ENCODE data around the gene CALML3. TPM values are rescaled to one million over a fixed set of nuclear protein-coding genes. Genes with fewer than 3 reads are reported as not detected.

The CALML3 gene
- total RNA-seq, 2 experiments from 2014 or later: not detected

DNA sequence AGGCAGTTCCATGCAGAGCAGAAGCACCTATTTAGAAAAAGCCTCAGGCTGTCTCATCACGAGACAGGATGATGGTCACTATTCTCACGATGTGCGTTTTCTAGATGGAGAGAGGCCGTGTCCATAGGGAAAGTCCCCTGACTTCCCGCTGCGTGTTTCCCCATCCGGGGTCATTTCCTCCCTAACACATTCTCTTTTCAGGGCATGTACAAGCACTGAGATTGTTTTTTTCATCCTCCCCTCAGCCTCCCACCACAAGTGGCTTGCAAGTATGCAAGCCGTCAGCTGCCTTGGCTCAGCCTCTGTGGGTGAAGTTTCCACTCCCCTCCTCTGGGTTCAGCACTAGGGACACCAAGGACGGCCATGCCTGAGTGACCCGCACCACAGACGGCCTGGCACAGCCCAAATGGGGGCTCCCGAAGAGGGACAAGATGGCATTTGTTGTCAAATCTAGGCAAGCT lies 22.7 kb upstream of the CALML3 start:
- BruUV-seq (replicated peaks): no TSS peak

DNA sequence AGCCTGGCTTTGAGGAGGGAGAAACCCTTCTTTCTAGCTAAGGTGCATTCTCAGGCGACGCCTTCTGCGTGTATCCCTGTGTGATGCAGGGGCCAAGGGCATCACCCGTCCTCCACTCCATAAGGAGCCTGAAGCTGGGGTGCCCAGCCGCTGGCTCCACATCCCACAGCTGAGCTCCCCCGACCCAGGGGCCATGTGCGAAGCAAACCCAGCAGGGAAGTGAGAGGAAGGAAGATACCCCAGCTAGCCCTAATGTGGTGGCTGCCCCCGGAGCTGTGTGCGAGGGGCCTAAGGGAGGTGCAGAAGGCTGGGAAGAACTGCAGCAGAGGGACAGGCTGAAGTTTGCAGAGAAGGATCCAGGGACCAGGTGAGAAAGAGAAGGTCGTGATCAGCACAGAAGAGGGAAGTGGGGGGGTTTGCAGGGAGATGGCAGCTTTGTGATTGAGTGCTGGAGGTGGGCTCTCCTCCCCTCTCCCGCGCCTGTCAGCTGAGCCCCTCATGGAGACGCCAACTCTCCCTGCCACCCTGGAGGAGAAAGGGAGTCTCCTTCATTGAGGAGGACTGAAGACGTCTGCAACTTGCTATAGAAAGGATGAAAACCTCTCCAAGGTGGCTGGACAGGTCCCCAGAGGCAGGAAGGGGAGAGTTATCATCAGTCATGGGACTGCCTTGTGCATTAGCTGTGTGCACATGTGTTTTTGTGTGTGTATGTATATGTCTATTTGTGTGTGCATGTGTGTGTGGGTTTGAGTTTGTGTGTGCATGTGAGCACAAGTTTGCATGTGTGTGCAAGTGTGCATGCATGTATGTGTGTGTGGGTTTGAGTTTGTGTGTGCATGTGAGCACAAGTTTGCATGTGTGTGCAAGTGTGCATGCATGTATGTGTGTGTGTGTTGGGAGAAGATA lies 21.9 kb upstream of the CALML3 start:
- POLR2A ChIA-PET: interaction anchor here (0.6 to 1.5 kb wide), 2 partner anchors 120 to 763 kb away, joined by 3 read pairs; no protein-coding TSS in a partner anchor
- Histone ChIP-seq H2AFZ (ENCODE audit: low read length) (no peak overlapping the region), H3K9me3 (ENCODE audit: low read length) (no peaks in the 10 kb centered on the region), H3K27ac (ENCODE audit: low read depth, low read length, poor library complexity, severe bottlenecking) (no peak overlapping the region), H3K4me2 (ENCODE audit: low read length) (no peak overlapping the region), H3K36me3 (ENCODE audit: insufficient read depth, low read length) (no peaks in the 10 kb centered on the region), H3K79me2 (ENCODE audit: insufficient read depth, low read depth, low read length) (no peaks in the 10 kb centered on the region), H3K4me3 (ENCODE audit: low read depth, low read length, poor library complexity, severe bottlenecking) (no peak overlapping the region), H3K4me1 (ENCODE audit: insufficient read depth, low read length, poor library complexity, severe bottlenecking) (no peaks in the 10 kb centered on the region), H4K20me1 (ENCODE audit: insufficient read depth, low read length) (no peaks in the 10 kb centered on the region), H3K9me2 (ENCODE audit: insufficient read depth, low read length) (no peaks in the 10 kb centered on the region)
- TF ChIP-seq EZH2phosphoT487 (IDR thresholded peaks at IDR 0.05; ENCODE audit: borderline replicate concordance, low read depth, low read length): no peak
- TF ChIP-seq, protein P1, sequence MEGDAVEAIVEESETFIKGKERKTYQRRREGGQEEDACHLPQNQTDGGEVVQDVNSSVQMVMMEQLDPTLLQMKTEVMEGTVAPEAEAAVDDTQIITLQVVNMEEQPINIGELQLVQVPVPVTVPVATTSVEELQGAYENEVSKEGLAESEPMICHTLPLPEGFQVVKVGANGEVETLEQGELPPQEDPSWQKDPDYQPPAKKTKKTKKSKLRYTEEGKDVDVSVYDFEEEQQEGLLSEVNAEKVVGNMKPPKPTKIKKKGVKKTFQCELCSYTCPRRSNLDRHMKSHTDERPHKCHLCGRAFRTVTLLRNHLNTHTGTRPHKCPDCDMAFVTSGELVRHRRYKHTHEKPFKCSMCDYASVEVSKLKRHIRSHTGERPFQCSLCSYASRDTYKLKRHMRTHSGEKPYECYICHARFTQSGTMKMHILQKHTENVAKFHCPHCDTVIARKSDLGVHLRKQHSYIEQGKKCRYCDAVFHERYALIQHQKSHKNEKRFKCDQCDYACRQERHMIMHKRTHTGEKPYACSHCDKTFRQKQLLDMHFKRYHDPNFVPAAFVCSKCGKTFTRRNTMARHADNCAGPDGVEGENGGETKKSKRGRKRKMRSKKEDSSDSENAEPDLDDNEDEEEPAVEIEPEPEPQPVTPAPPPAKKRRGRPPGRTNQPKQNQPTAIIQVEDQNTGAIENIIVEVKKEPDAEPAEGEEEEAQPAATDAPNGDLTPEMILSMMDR (conservative IDR thresholded peaks at IDR 0.05; ENCODE audit: low read length): no peak
- no TSS peak for BruUV-seq (replicated peaks)
- intact Hi-C loops (cut with micrococcal nuclease; ENCODE audit: unreplicated experiment): no loop called here
- CTCF ChIA-PET (ENCODE audit: unreplicated experiment): no interaction called here
- no peak for DNase-seq (ENCODE audit: low spot score)

More for the DNA sequence above, 22.7 kb upstream of the CALML3 start:
- POLR2A ChIA-PET: interaction anchor here (1.1 to 1.5 kb wide), 2 partner anchors 11 to 121 kb away, joined by 3 read pairs; no protein-coding TSS in a partner anchor
- no peak overlapping the region for H2AFZ ChIP-seq (ENCODE audit: low read length)
- intact Hi-C loops (cut with micrococcal nuclease; ENCODE audit: unreplicated experiment): no loop called here
- no peaks in the 10 kb centered on the region for H3K9me2 ChIP-seq (ENCODE audit: insufficient read depth, low read length)
- H3K4me3 ChIP-seq (ENCODE audit: low read depth, low read length, poor library complexity, severe bottlenecking): no peak overlapping the region
- H3K4me1 ChIP-seq (ENCODE audit: insufficient read depth, low read length, poor library complexity, severe bottlenecking): no peaks in the 10 kb centered on the region
- DNase-seq (ENCODE audit: low spot score): no peak
- CTCF ChIA-PET (ENCODE audit: unreplicated experiment): interaction anchor here (1.0 kb wide), 1 partner anchor 11 kb away, joined by 3 read pairs; no protein-coding TSS in a partner anchor
- no peak overlapping the region for H3K4me2 ChIP-seq (ENCODE audit: low read length)
- H3K36me3 ChIP-seq (ENCODE audit: insufficient read depth, low read length): no peaks in the 10 kb centered on the region
- no peaks in the 10 kb centered on the region for H3K9me3 ChIP-seq (ENCODE audit: low read length)
- no peaks in the 10 kb centered on the region for H4K20me1 ChIP-seq (ENCODE audit: insufficient read depth, low read length)
- H3K79me2 ChIP-seq (ENCODE audit: insufficient read depth, low read depth, low read length): no peaks in the 10 kb centered on the region
- no peak for TF ChIP-seq EZH2phosphoT487 (IDR thresholded peaks at IDR 0.05; ENCODE audit: borderline replicate concordance, low read depth, low read length)
- TF ChIP-seq, protein P1 (conservative IDR thresholded peaks at IDR 0.05; ENCODE audit: low read length): no peak
- H3K27ac ChIP-seq (ENCODE audit: low read depth, low read length, poor library complexity, severe bottlenecking): no peak overlapping the region

DNA sequence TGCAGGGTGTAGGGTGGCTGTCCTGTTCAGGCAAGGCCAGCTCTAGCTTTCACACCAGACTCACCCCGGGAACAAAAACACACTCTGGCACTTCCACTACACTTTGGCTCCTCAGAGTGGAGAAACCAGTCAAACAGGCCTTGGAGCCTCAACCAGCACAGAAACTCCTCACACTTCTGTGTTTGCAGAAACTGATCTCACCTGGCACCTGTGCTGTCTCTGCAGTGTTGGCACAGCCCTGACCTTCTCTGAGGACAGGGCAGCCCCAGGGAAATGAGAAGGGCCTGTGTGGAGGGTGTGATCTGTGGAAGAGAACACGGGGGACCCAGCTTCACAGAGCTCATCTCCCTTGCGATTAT lies 21.3 kb upstream of the CALML3 start:
- H3K9me2 ChIP-seq (ENCODE audit: insufficient read depth, low read length): no peaks in the 10 kb centered on the region
- no peaks in the 10 kb centered on the region for H3K9me3 ChIP-seq (ENCODE audit: low read length)
- BruUV-seq (replicated peaks): no TSS peak
- no peak overlapping the region for H3K4me3 ChIP-seq (ENCODE audit: low read depth, low read length, poor library complexity, severe bottlenecking)
- H3K4me2 ChIP-seq (ENCODE audit: low read length): no peak overlapping the region
- H3K4me1 ChIP-seq (ENCODE audit: insufficient read depth, low read length, poor library complexity, severe bottlenecking): no peaks in the 10 kb centered on the region
- no peak overlapping the region for H3K27ac ChIP-seq (ENCODE audit: low read depth, low read length, poor library complexity, severe bottlenecking)
- no peaks in the 10 kb centered on the region for H4K20me1 ChIP-seq (ENCODE audit: insufficient read depth, low read length)
- H2AFZ ChIP-seq (ENCODE audit: low read length): no peak overlapping the region
- intact Hi-C loops (cut with micrococcal nuclease; ENCODE audit: unreplicated experiment): no loop called here
- H3K36me3 ChIP-seq (ENCODE audit: insufficient read depth, low read length): no peaks in the 10 kb centered on the region
- ChIA-PET POLR2A (interaction anchor here (0.6 kb wide), 1 partner anchor 762 kb away, joined by 3 read pairs; no protein-coding TSS in a partner anchor), CTCF (ENCODE audit: unreplicated experiment) (no interaction called here)
- TF ChIP-seq, protein P1 (conservative IDR thresholded peaks at IDR 0.05; ENCODE audit: low read length): no peak
- no peak for TF ChIP-seq EZH2phosphoT487 (IDR thresholded peaks at IDR 0.05; ENCODE audit: borderline replicate concordance, low read depth, low read length)
- DNase-seq (ENCODE audit: low spot score): no peak
- H3K79me2 ChIP-seq (ENCODE audit: insufficient read depth, low read depth, low read length): no peaks in the 10 kb centered on the region
